H9 (cell line): ENCODE measurements around the gene SRBD1. TPM values are rescaled to one million over a fixed set of nuclear protein-coding genes. Genes with fewer than 3 reads are reported as not detected.

Experiments used
- DNase-seq: peaks from one replicate; pipeline ENCODE4 v3.0.0-alpha.2; 2017
- H2AFZ ChIP-seq: one replicate; pipeline ENCODE4 v1.6.1; 2013; ENCODE audit warnings: mild to moderate bottlenecking, low read length, control low read depth, moderate library complexity
- H2AK5ac ChIP-seq: 2 replicates; pipeline ENCODE4 v1.6.1; 2013; ENCODE audit warnings: low read length, control low read depth, mixed read lengths; ENCODE audit not compliant: insufficient read length
- H2BK120ac ChIP-seq: one replicate; pipeline ENCODE4 v1.6.1; 2013; ENCODE audit warnings: low read depth, mild to moderate bottlenecking, low read length, control low read depth, inconsistent platforms; ENCODE audit not compliant: poor library complexity, severe bottlenecking
- H2BK12ac ChIP-seq: 2 replicates; pipeline ENCODE4 v1.6.1; 2013; ENCODE audit warnings: low read length, control low read depth, mixed read lengths, low read depth; ENCODE audit not compliant: insufficient read length
- H2BK15ac ChIP-seq: 2 replicates; pipeline ENCODE4 v1.6.1; 2013; ENCODE audit warnings: low read depth, low read length, control low read depth
- H2BK20ac ChIP-seq: one replicate; pipeline ENCODE4 v1.6.1; 2013; ENCODE audit warnings: low read depth, mild to moderate bottlenecking, low read length, control low read depth, inconsistent platforms; ENCODE audit not compliant: poor library complexity, severe bottlenecking
- H2BK5ac ChIP-seq: 2 replicates; pipeline ENCODE4 v1.6.1; 2013; ENCODE audit warnings: low read length, control low read depth, mixed read lengths; ENCODE audit not compliant: insufficient read length
- H3K14ac ChIP-seq: 2 replicates; pipeline ENCODE4 v1.6.1; 2013; ENCODE audit warnings: low read length, control low read depth; ENCODE audit not compliant: insufficient read depth
- H3K18ac ChIP-seq: 2 replicates; pipeline ENCODE4 v1.6.1; 2013; ENCODE audit warnings: low read depth, mild to moderate bottlenecking, mixed read lengths, low read length, control low read depth; ENCODE audit not compliant: insufficient read length
- H3K23ac ChIP-seq: 2 replicates; pipeline ENCODE4 v1.6.1; 2013; ENCODE audit warnings: low read length, control low read depth, mixed read lengths, low read depth; ENCODE audit not compliant: insufficient read length
- H3K23me2 ChIP-seq: 2 replicates; pipeline ENCODE4 v1.6.1; 2013; ENCODE audit warnings: low read depth, mild to moderate bottlenecking, mixed read lengths, low read length, control low read depth; ENCODE audit not compliant: insufficient read length, poor library complexity, severe bottlenecking
- H3K27ac ChIP-seq: 2 replicates; pipeline ENCODE4 v1.5.1; 2013; ENCODE audit warnings: low read length, control low read depth, mixed read lengths, low read depth; ENCODE audit not compliant: insufficient read length
- H3K27me3 ChIP-seq: 2 replicates; pipeline ENCODE4 v1.6.1; 2013; ENCODE audit warnings: low read length, control low read depth, inconsistent platforms; ENCODE audit not compliant: insufficient read depth
- H3K4ac ChIP-seq: 2 replicates; pipeline ENCODE4 v1.6.1; 2013; ENCODE audit warnings: low read depth, mild to moderate bottlenecking, control low read depth, inconsistent platforms, low read length, moderate library complexity
- H3K4me1 ChIP-seq: 2 replicates; pipeline ENCODE4 v1.6.1; 2013; ENCODE audit warnings: low read length, control low read depth, inconsistent platforms; ENCODE audit not compliant: insufficient read depth
- H3K4me2 ChIP-seq: 2 replicates; pipeline ENCODE4 v1.6.1; 2013; ENCODE audit warnings: low read length, control low read depth, mixed read lengths; ENCODE audit not compliant: insufficient read length, insufficient read depth
- H3K56ac ChIP-seq: 2 replicates; pipeline ENCODE4 v1.6.1; 2013; ENCODE audit warnings: low read depth, mild to moderate bottlenecking, mixed read lengths, low read length, control low read depth; ENCODE audit not compliant: insufficient read length
- H3K79me1 ChIP-seq: 2 replicates; pipeline ENCODE4 v1.6.1; 2013; ENCODE audit warnings: low read depth, mild to moderate bottlenecking, moderate library complexity, low read length, control low read depth, inconsistent platforms; ENCODE audit not compliant: insufficient read depth, poor library complexity, severe bottlenecking
- H3K79me2 ChIP-seq: 2 replicates; pipeline ENCODE4 v1.6.1; 2013; ENCODE audit warnings: low read length, control low read depth, inconsistent platforms; ENCODE audit not compliant: insufficient read depth
- H3K9ac ChIP-seq: 2 replicates; pipeline ENCODE4 v1.6.1; 2013; ENCODE audit warnings: low read length, control low read depth, mixed read lengths; ENCODE audit not compliant: insufficient read length; ENCODE audit errors: extremely low read depth
- H3K9me3 ChIP-seq: one replicate; pipeline ENCODE4 v1.6.1; 2013; ENCODE audit warnings: low read depth, low read length, inconsistent platforms; ENCODE audit not compliant: control insufficient read depth
- H3T11ph ChIP-seq: one replicate; pipeline ENCODE4 v1.6.1; 2013; ENCODE audit warnings: mild to moderate bottlenecking, low read length, control low read depth, inconsistent platforms
- H4K20me1 ChIP-seq: one replicate; pipeline ENCODE4 v1.6.1; 2013; ENCODE audit not compliant: control insufficient read depth, insufficient read length, insufficient read depth
- H4K5ac ChIP-seq: 2 replicates; pipeline ENCODE4 v1.6.1; 2013; ENCODE audit warnings: low read depth, mild to moderate bottlenecking, mixed read lengths, low read length, control low read depth; ENCODE audit not compliant: insufficient read length
- H4K8ac ChIP-seq: replicated peaks from 2 replicates; pipeline ENCODE4 v1.6.1; 2013; ENCODE audit warnings: low read length, control low read depth, mixed read lengths, low read depth; ENCODE audit not compliant: insufficient read length
- H4K91ac ChIP-seq: 2 replicates; pipeline ENCODE4 v1.6.1; 2013; ENCODE audit warnings: low read depth, mild to moderate bottlenecking, moderate library complexity, mixed read lengths, low read length, control low read depth; ENCODE audit not compliant: insufficient read length
- H3K27ac Mint-ChIP-seq, 3 experiments: 2 replicates in 2 of 3; 3 replicates in 1 of 3; pipeline ENCODE4 v1.8.0; 2020 to 2021; ENCODE audit warnings: mixed read lengths in 3 of 3, mild to moderate bottlenecking in 1 of 3, moderate library complexity in 1 of 3
- H3K27me3 Mint-ChIP-seq: 2 replicates; pipeline ENCODE4 v1.8.0; 2021; ENCODE audit warnings: low read depth, mild to moderate bottlenecking, moderate library complexity, mixed read lengths
- H3K36me3 Mint-ChIP-seq, 3 experiments: 2 replicates in 2 of 3; 3 replicates in 1 of 3; pipeline ENCODE4 v1.8.0; 2020 to 2021; ENCODE audit warnings: low read depth in 3 of 3, mixed read lengths in 3 of 3; ENCODE audit not compliant: insufficient read depth in 1 of 3
- H3K4me1 Mint-ChIP-seq, 2 experiments: 2 replicates each; pipeline ENCODE4 v1.8.0; 2020; ENCODE audit warnings: mixed read lengths in 2 of 2
- H3K4me3 Mint-ChIP-seq, 2 experiments: 2 replicates in 1 of 2; 3 replicates in 1 of 2; pipeline ENCODE4 v1.8.0; 2020 to 2021; ENCODE audit warnings: mild to moderate bottlenecking in 2 of 2, mixed read lengths in 2 of 2, moderate library complexity in 1 of 2
- H3K9me3 Mint-ChIP-seq, 2 experiments: 2 replicates in 1 of 2; 3 replicates in 1 of 2; pipeline ENCODE4 v1.8.0; 2020; ENCODE audit warnings: mild to moderate bottlenecking in 2 of 2, mixed read lengths in 2 of 2, moderate library complexity in 1 of 2
- WGBS: extraction: QIAGEN DNeasy Blood & Tissue Kit; methylation state at CpG from one replicate; pipeline ENCODE4 v1.1.7; 2013; ENCODE audit warnings: missing lambda C conversion rate, low lambda C conversion rate, mixed read lengths; ENCODE audit not compliant: insufficient read length; ENCODE audit errors: extremely low coverage; 5-methylcytosine and 5-hydroxymethylcytosine counted together
- total RNA-seq: library from RNA; stranded (reverse); gene quantifications from 2 replicates; pipeline ENCODE4 v1.2.1, GENCODE V29; 2021
- TF ChIP-seq, protein P1 (sequence below): fragments of 200-600 bp; sonication (generic); conservative IDR thresholded peaks from 3 replicates; pipeline ENCODE4 v1.8.0; 2021; ENCODE audit warnings: antibody characterized with exemption, mild to moderate bottlenecking

The SRBD1 gene
- total RNA-seq, 1 experiment from 2014 or later: 18.3 TPM

DNA sequence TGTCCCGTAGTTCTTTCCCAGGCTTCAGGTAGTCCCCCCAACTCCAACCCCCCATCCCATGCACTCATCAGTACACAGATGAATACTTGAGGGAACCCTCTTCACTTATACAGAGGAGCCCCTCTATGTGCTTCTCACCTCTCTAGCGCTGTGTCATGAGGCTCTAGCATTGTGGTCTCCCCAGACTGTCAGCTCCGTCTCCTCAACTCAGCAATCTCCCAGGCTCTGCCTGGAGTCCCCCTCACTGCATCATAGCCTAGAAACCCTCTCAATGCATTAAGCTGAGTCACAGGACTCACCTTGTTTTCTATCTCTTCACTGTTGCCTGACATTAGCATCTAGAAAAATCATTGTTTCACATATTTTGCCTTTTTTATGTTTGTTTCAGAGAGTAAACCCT lies 20.3 kb upstream of the SRBD1 start:
- WGBS: no CpG with 5 or more reads among the region's 3 CpGs
- peak overlapping the region in 1 of 3 experiments; percentile 17; a peak in 1 of 7 replicates for H3K27ac Mint-ChIP-seq

More for the DNA sequence above, 20.3 kb upstream of the SRBD1 start:
- H2BK5ac ChIP-seq: no peak overlapping the region
- H2BK120ac ChIP-seq: no peak overlapping the region
- no peak overlapping the region for H2BK12ac ChIP-seq
- no peaks in the 10 kb centered on the region for H3K23me2 ChIP-seq
- H3K9me3 ChIP-seq: no peaks in the 10 kb centered on the region
- H3K27me3 Mint-ChIP-seq: no peaks in the 10 kb centered on the region
- no peak overlapping the region for H3T11ph ChIP-seq
- no peaks in the 10 kb centered on the region for H3K79me1 ChIP-seq
- no peaks in the 10 kb centered on the region for H3K79me2 ChIP-seq
- H3K18ac ChIP-seq: no peak overlapping the region
- H3K9me3 Mint-ChIP-seq: no peaks in the 10 kb centered on the region
- no peak overlapping the region for H2BK20ac ChIP-seq
- H4K20me1 ChIP-seq: no peaks in the 10 kb centered on the region
- H3K4me1 Mint-ChIP-seq: peaks cover 16 to 21% of the 10 kb centered on the region in 2 experiments
- H3K27ac ChIP-seq: no peak overlapping the region
- H2AFZ ChIP-seq: no peak overlapping the region
- no peak overlapping the region for H3K4ac ChIP-seq
- no peak overlapping the region for H3K4me3 Mint-ChIP-seq
- no peaks in the 10 kb centered on the region for H3K27me3 ChIP-seq
- H3K36me3 Mint-ChIP-seq: no peaks in the 10 kb centered on the region
- TF ChIP-seq, protein P1, sequence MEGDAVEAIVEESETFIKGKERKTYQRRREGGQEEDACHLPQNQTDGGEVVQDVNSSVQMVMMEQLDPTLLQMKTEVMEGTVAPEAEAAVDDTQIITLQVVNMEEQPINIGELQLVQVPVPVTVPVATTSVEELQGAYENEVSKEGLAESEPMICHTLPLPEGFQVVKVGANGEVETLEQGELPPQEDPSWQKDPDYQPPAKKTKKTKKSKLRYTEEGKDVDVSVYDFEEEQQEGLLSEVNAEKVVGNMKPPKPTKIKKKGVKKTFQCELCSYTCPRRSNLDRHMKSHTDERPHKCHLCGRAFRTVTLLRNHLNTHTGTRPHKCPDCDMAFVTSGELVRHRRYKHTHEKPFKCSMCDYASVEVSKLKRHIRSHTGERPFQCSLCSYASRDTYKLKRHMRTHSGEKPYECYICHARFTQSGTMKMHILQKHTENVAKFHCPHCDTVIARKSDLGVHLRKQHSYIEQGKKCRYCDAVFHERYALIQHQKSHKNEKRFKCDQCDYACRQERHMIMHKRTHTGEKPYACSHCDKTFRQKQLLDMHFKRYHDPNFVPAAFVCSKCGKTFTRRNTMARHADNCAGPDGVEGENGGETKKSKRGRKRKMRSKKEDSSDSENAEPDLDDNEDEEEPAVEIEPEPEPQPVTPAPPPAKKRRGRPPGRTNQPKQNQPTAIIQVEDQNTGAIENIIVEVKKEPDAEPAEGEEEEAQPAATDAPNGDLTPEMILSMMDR: no peak
- H3K23ac ChIP-seq: no peak overlapping the region
- H3K4me2 ChIP-seq: no peak overlapping the region
- no peak overlapping the region for H4K5ac ChIP-seq
- no peak overlapping the region for H3K56ac ChIP-seq
- no peak overlapping the region for H4K91ac ChIP-seq
- DNase-seq: no peak
- H2BK15ac ChIP-seq: no peak overlapping the region
- no peak overlapping the region for H3K9ac ChIP-seq
- H2AK5ac ChIP-seq: no peak overlapping the region
- no peak overlapping the region for H3K14ac ChIP-seq
- H3K4me1 ChIP-seq: no peaks in the 10 kb centered on the region; the same call in 1 of the 2 replicates
- H4K8ac ChIP-seq: no peak overlapping the region
